Hematopoietic multipotent progenitor cell treated with erythropoietin and hydrocortisone succinate and interleukin-3 and kit ligand, for 15 days (in vitro differentiated cells): ENCODE data around the gene PRKAR2B.

Experiments used
- DNase-seq: peaks from one replicate; pipeline ENCODE4 v3.0.0-alpha.2; 2015; ENCODE audit warnings: low spot score

The PRKAR2B gene

GRCh38 chr7:107044347-107045194 lies at the start of gene PRKAR2B:
PRKAR2B (plus strand) TSS chr7:107044705; CDS start chr7:107044908, 203 bp downstream.
- DNase-seq = peak; percentile 85

GRCh38 chr7:106994833-106995232 lies 49.7 kb upstream of the PRKAR2B start:
- no peak for DNase-seq

- DNase-seq = no peak
Measured at GRCh38 chr7:106997487-106998271, 46.8 kb upstream of the PRKAR2B start.

- no peak for DNase-seq
Measured at GRCh38 chr7:106999023-106999422, 45.5 kb upstream of the PRKAR2B start.

GRCh38 chr7:107001490-107001889 lies 43.0 kb upstream of the PRKAR2B start:
- DNase-seq = no peak

- no peak for DNase-seq
Measured at GRCh38 chr7:107002126-107002525, 42.4 kb upstream of the PRKAR2B start.

- DNase-seq = no peak
Measured at GRCh38 chr7:107002529-107002998, 41.9 kb upstream of the PRKAR2B start.

- DNase-seq = peak; percentile 90
Measured at GRCh38 chr7:107007007-107007891, 37.3 kb upstream of the PRKAR2B start.

GRCh38 chr7:107007892-107008287 lies 36.6 kb upstream of the PRKAR2B start:
- no peak for DNase-seq

GRCh38 chr7:107009846-107010203 lies 34.7 kb upstream of the PRKAR2B start:
- no peak for DNase-seq

- DNase-seq = no peak
Measured at GRCh38 chr7:107012691-107013090, 31.8 kb upstream of the PRKAR2B start.

- DNase-seq = peak; percentile 66
Measured at GRCh38 chr7:107014387-107015023, 30.0 kb upstream of the PRKAR2B start.

GRCh38 chr7:107016312-107016711 lies 28.2 kb upstream of the PRKAR2B start:
- DNase-seq = no peak

- DNase-seq = no peak
Measured at GRCh38 chr7:107017965-107018719, 26.4 kb upstream of the PRKAR2B start.

- DNase-seq = no peak
Measured at GRCh38 chr7:107020400-107020799, 24.1 kb upstream of the PRKAR2B start.

- DNase-seq = no peak
Measured at GRCh38 chr7:107021600-107021999, 22.9 kb upstream of the PRKAR2B start.

- no peak for DNase-seq
Measured at GRCh38 chr7:107023522-107024151, 20.9 kb upstream of the PRKAR2B start.

GRCh38 chr7:107024906-107025305 lies 19.6 kb upstream of the PRKAR2B start:
- DNase-seq = no peak

GRCh38 chr7:107025449-107026103 lies 18.9 kb upstream of the PRKAR2B start:
- no peak for DNase-seq

GRCh38 chr7:107026166-107026565 lies 18.3 kb upstream of the PRKAR2B start:
- DNase-seq = no peak
